Testis (tissue), 3 donors: Measurements from ENCODE around the gene GNB3. TPM values are rescaled to one million over a fixed set of nuclear protein-coding genes. Genes with fewer than 3 reads are reported as not detected.

Experiments
- DNase-seq: peaks from one replicate; pipeline ENCODE4 v3.0.0-alpha.2; 2019
- H3K27ac ChIP-seq, 2 donors: fragments of 200-600 bp; sonication (generic); one replicate each; pipeline ENCODE4 v1.5.1; 2019
- H3K27me3 ChIP-seq: fragments of 200-600 bp; sonication (generic); one replicate; pipeline ENCODE4 v1.5.1; 2019
- H3K36me3 ChIP-seq: fragments of 200-600 bp; sonication (generic); one replicate; pipeline ENCODE4 v1.5.1; 2017; ENCODE audit warnings: low read depth; ENCODE audit errors: missing control alignments
- H3K4me1 ChIP-seq: fragments of 200-600 bp; sonication (generic); one replicate; pipeline ENCODE4 v1.5.1; 2019
- H3K4me3 ChIP-seq, 2 donors: fragments of 200-600 bp; sonication (generic); one replicate each; pipeline ENCODE4 v1.5.1; 2017 to 2019
- H3K9me3 ChIP-seq: fragments of 200-600 bp; sonication (generic); one replicate; pipeline ENCODE4 v1.5.1; 2017
- POLR2A ChIP-seq: fragments of 450-650 bp; IDR thresholded peaks from one replicate; pipeline ENCODE4 v1.6.1; 2017; ENCODE audit warnings: antibody characterized with exemption, mild to moderate bottlenecking, moderate library complexity
- WGBS, 2 donors: methylation state at CpG; one replicate each; pipeline ENCODE4 v1.1.5; 2018; 5-methylcytosine and 5-hydroxymethylcytosine counted together
- intact Hi-C: fragments of 100-400 bp; cut with DNase I; formaldehyde crosslinking; loops from one replicate; pipeline ENCODE4 v1.15.1; 2023; ENCODE audit warnings: low total_unique reads
- polyA plus RNA-seq: library from polyadenylated mRNA; stranded (reverse); fragments of 350-450 nt; fragmentation: Illumina TruSeq; extraction: RNeasy Lipid Tissue Mini Kit (QIAGEN cat#74804); gene quantifications from one replicate; pipeline ENCODE4 v1.2.3, GENCODE V29; 2014; ENCODE audit warnings: low read depth, low replicate concordance; ENCODE audit not compliant: insufficient read depth
- total RNA-seq, 2 donors: library from RNA; depleted of rRNA; stranded (reverse); fragments of >200 nt; gene quantifications; one replicate each; pipeline ENCODE4 v1.2.3, GENCODE V29; 2016
- TF ChIP-seq, protein P1 (sequence below), 3 experiments: fragments of 450-650 bp in 2 of 3; fragments of 200-600 bp in 1 of 3; sonication (generic) in 1 of 3; IDR thresholded peaks; one replicate each; pipeline ENCODE4 v1.5.1; 2016 to 2019; ENCODE audit warnings: antibody characterized with exemption in 3 of 3, mild to moderate bottlenecking in 2 of 3, moderate library complexity in 1 of 3

GNB3 gene
- total and polyA plus RNA-seq, 3 donors from 2014 or later: 1.6 to 5.0 (median 4.8) TPM

DNA sequence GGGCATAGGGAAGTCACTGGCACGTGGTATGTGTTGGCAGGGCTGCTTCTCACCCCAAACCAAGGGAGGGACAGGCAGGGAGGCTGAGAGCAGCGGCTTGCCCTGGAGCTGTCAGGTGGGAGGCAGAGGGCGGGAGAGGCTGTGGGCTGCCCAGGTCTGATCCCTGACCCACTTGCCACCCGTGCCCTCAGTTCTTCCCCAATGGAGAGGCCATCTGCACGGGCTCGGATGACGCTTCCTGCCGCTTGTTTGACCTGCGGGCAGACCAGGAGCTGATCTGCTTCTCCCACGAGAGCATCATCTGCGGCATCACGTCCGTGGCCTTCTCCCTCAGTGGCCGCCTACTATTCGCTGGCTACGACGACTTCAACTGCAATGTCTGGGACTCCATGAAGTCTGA lies 4.7 kb downstream of the GNB3 start:
- TF ChIP-seq POLR2A: no peak
- TF ChIP-seq, protein P1, sequence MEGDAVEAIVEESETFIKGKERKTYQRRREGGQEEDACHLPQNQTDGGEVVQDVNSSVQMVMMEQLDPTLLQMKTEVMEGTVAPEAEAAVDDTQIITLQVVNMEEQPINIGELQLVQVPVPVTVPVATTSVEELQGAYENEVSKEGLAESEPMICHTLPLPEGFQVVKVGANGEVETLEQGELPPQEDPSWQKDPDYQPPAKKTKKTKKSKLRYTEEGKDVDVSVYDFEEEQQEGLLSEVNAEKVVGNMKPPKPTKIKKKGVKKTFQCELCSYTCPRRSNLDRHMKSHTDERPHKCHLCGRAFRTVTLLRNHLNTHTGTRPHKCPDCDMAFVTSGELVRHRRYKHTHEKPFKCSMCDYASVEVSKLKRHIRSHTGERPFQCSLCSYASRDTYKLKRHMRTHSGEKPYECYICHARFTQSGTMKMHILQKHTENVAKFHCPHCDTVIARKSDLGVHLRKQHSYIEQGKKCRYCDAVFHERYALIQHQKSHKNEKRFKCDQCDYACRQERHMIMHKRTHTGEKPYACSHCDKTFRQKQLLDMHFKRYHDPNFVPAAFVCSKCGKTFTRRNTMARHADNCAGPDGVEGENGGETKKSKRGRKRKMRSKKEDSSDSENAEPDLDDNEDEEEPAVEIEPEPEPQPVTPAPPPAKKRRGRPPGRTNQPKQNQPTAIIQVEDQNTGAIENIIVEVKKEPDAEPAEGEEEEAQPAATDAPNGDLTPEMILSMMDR (IDR thresholded peaks at IDR 0.05): no peak
- WGBS, 2 donors: 84 to 90% methylated on average over 16 to 17 of the region's 17 CpGs

DNA sequence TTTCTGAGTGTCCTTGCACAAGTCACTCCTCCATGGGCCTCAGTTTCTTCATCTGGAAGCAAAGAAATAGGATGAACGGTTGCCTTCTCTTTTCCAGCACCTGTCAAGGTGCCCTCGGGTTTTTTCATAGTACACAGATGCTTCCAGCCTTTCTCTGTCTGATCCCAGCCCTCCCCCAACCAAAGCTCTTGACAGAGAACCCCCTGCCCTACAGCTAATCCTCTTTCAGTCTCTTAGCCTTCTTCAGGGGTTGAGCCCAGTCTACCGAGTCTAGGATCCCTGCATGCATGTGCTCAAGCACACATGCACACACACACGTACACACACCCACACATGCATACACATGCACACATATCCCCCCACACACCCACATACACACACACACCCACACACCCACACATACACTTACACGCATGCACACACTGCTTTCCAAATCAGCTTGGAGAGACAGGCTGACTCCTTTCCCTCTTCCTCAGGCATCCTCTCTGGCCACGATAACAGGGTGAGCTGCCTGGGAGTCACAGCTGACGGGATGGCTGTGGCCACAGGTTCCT lies 5.7 kb downstream of the GNB3 start:
- H3K36me3 ChIP-seq: no peaks in the 10 kb centered on the region
- WGBS, 2 donors: 88 to 95% methylated on average over 5 to 7 of the region's 7 CpGs
- no peak overlapping the region for H3K4me3 ChIP-seq
- H3K9me3 ChIP-seq: no peaks in the 10 kb centered on the region
- H3K4me1 ChIP-seq: no peaks in the 10 kb centered on the region
- TF ChIP-seq, protein P1 (IDR thresholded peaks at IDR 0.05): no peak
- no peak for TF ChIP-seq POLR2A
- no peak for DNase-seq
- H3K27me3 ChIP-seq: no peaks in the 10 kb centered on the region
- H3K27ac ChIP-seq: no peak overlapping the region
- intact Hi-C loops: no loop called here

More for the DNA sequence above, 4.7 kb downstream of the GNB3 start:
- Histone ChIP-seq H3K36me3 (no peaks in the 10 kb centered on the region), H3K27ac (no peak overlapping the region), H3K4me3 (no peak overlapping the region), H3K9me3 (no peaks in the 10 kb centered on the region), H3K27me3 (no peaks in the 10 kb centered on the region), H3K4me1 (no peaks in the 10 kb centered on the region)
- no peak for DNase-seq
- intact Hi-C loops: no loop called here

DNA sequence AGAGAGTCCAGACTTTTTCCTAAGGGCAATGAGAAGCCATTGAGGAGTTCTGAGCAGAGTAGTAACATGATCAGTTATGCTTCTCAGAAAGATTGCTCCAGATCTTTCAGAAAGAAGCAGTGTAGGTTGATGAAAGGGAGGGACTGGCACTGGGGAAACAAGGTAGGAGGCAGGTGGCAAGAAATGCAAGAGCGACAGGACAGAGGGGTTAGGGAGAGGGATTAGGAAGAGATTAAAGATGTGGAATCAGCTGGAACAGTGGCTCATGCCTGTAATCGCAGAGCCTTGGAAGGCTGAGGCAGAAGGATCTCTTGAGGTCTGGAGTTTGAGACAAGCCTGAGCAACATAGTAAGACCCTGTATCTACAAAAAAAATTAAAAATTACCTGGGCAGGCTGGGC lies 7.0 kb downstream of the GNB3 start:
- Histone ChIP-seq H3K4me3 (no peak overlapping the region), H3K9me3 (no peaks in the 10 kb centered on the region), H3K27ac (no peak overlapping the region), H3K4me1 (no peaks in the 10 kb centered on the region), H3K27me3 (no peaks in the 10 kb centered on the region), H3K36me3 (no peaks in the 10 kb centered on the region)
- intact Hi-C loops: no loop called here
- no peak for TF ChIP-seq POLR2A
- TF ChIP-seq, protein P1 (IDR thresholded peaks at IDR 0.05): no peak
- WGBS, 2 donors: 98% methylated on average over 2 of the region's 2 CpGs
- DNase-seq: no peak

DNA sequence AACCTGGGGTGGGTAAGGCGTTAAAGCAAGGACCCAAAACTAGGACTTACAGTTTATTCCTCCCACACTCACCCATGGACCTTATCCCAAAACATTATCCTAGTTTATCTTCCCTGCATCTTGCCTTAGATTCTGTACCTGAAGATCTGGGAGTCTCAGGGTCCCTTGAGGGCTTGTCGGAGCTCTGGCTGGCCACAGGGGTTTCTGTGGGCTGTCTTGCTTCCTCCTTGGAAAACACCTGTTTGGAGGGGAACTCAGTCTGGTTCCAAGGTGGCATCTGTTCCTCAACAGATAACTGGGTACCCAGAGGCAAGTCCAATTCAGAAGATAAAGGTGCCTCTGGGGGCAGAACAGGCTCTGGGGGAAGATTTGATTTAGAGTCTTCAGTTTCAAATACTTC lies 8.7 kb downstream of the GNB3 start:
- H3K36me3 ChIP-seq: no peaks in the 10 kb centered on the region
- intact Hi-C loops: no loop called here
- DNase-seq: no peak

More for the DNA sequence above, 8.7 kb downstream of the GNB3 start:
- Histone ChIP-seq H3K27ac (no peak overlapping the region), H3K4me1 (peaks cover 16% of the 10 kb centered on the region), H3K27me3 (no peaks in the 10 kb centered on the region), H3K4me3 (no peak overlapping the region), H3K9me3 (no peaks in the 10 kb centered on the region)
- no peak for TF ChIP-seq POLR2A
- TF ChIP-seq, protein P1 (IDR thresholded peaks at IDR 0.05): no peak
- WGBS, 2 donors: 88% methylated on average over 2 of the region's 2 CpGs
